A549 (cell line): ENCODE measurements around the gene MED13L. TPM values are rescaled to one million over a fixed set of nuclear protein-coding genes. Genes with fewer than 3 reads are reported as not detected.
A peak's percentile ranks its signal among the peaks of the same experiment; 100 is the strongest.

ENCODE experiments used
- ATAC-seq, 2 experiments: fragments of 200-7000 bp in 1 of 2; fragments of >200 bp in 1 of 2; cut with Nextera tagmentation in 1 of 2; cut with Tn5 transposase in 1 of 2; 3 replicates each; pipeline versions ENCODE4 v1.8.0 to v1.9.1; 2018 to 2020; ENCODE audit warnings: mild to moderate bottlenecking in 1 of 2, moderate library complexity in 1 of 2
- CTCF ChIA-PET: fragments of 300-600 bp; sonication (Branson Sonifier 250); formaldehyde crosslinking; extraction: SDS; loops from one replicate; lab custom pipeline; 2021; ENCODE audit warnings: antibody characterized with exemption, inconsistent platforms; lab: Yijun Ruan, JAX
- POLR2A ChIA-PET: fragments of 350-600 bp; formaldehyde crosslinking; extraction: SDS; loops from one replicate; lab custom pipeline; 2021; ENCODE audit warnings: antibody characterized with exemption, inconsistent platforms; lab: Yijun Ruan, JAX
- DNase-seq, 2 experiments: peaks; one replicate each; pipeline versions ENCODE4 v3.0.0 to v3.0.0-alpha.2; 2011 to 2016; ENCODE audit warnings: low read depth in 1 of 2, low spot score in 1 of 2
- FAIRE-seq: peaks from 2 replicates; lab custom pipeline; 2011; peaks lifted over from hg19 to GRCh38; lab: Jason Lieb, UNC
- H3K27ac ChIP-seq, 2 experiments: fragments of >200 bp; sonication (Bioruptor Twin); formaldehyde crosslinking; 3 replicates each; pipeline ENCODE4 v1.5.1; 2016 to 2017
- H3K4me1 ChIP-seq: fragments of >200 bp; sonication (Bioruptor Twin); formaldehyde crosslinking; 3 replicates; pipeline ENCODE4 v1.6.1; 2016
- H3K4me2 ChIP-seq: fragments of >200 bp; sonication (Bioruptor Twin); formaldehyde crosslinking; 3 replicates; pipeline ENCODE4 v1.6.1; 2016
- H3K4me3 ChIP-seq: fragments of >200 bp; sonication (Bioruptor Twin); formaldehyde crosslinking; 3 replicates; pipeline ENCODE4 v1.5.1; 2016
- H3K9me3 ChIP-seq: fragments of >200 bp; sonication (Bioruptor Twin); formaldehyde crosslinking; 3 replicates; pipeline ENCODE4 v1.6.1; 2016
- CBX8 ChIP-seq: fragments of 200-600 bp; sonication (generic); IDR thresholded peaks from 2 replicates; pipeline ENCODE4 v1.6.1; 2016
- CHD4 ChIP-seq: fragments of 200-600 bp; sonication (generic); IDR thresholded peaks from 2 replicates; pipeline ENCODE4 v1.6.1; 2016; ENCODE audit warnings: antibody characterized with exemption, mild to moderate bottlenecking, borderline replicate concordance
- EHMT2 ChIP-seq: fragments of 200-600 bp; sonication (generic); IDR thresholded peaks from 2 replicates; pipeline ENCODE4 v1.6.1; 2016; ENCODE audit warnings: antibody characterized with exemption, low read depth, mild to moderate bottlenecking, moderate library complexity
- EP300 ChIP-seq, 2 experiments: fragments of >200 bp; sonication (Bioruptor Twin); formaldehyde crosslinking; IDR thresholded peaks; 2 replicates in 1 of 2; 3 replicates in 1 of 2; pipeline ENCODE4 v1.6.1; 2016 to 2017
- FOSL2 ChIP-seq, 2 experiments: fragments of 450-650 bp in 1 of 2; fragments of >200 bp in 1 of 2; sonication (Bioruptor Twin) in 1 of 2; formaldehyde crosslinking; IDR thresholded peaks; 2 replicates each; pipeline versions ENCODE4 v1.5.0 to v1.6.1; 2016 to 2020; ENCODE audit warnings: mild to moderate bottlenecking in 1 of 2, moderate library complexity in 1 of 2
- FOXS1 ChIP-seq: fragments of 250-450 bp; sonication (Bioruptor Pico); IDR thresholded peaks from 2 replicates; pipeline ENCODE4 v1.5.0; 2020; ENCODE audit warnings: mild to moderate bottlenecking, moderate library complexity
- GATA3 ChIP-seq: IDR thresholded peaks from 2 replicates; pipeline ENCODE4 v1.6.1; 2012; ENCODE audit warnings: borderline replicate concordance
- HEYL ChIP-seq: fragments of 250-450 bp; sonication (Bioruptor Pico); IDR thresholded peaks from 2 replicates; pipeline ENCODE4 v1.8.0; 2021; ENCODE audit warnings: mild to moderate bottlenecking, moderate library complexity
- HOXB13 ChIP-seq: fragments of 250-450 bp; sonication (Bioruptor Pico); IDR thresholded peaks from 2 replicates; pipeline ENCODE4 v1.5.0; 2020; ENCODE audit warnings: low read depth, mild to moderate bottlenecking, moderate library complexity
- KDM5A ChIP-seq: fragments of 200-600 bp; sonication (generic); IDR thresholded peaks from 2 replicates; pipeline ENCODE4 v1.6.1; 2016; ENCODE audit warnings: antibody characterized with exemption, mild to moderate bottlenecking
- MAFK ChIP-seq: fragments of 450-650 bp; IDR thresholded peaks from 2 replicates; pipeline ENCODE4 v1.6.1; 2014; ENCODE audit not compliant: partially characterized antibody
- MAZ ChIP-seq: fragments of 150-350 bp; IDR thresholded peaks from 2 replicates; pipeline ENCODE4 v1.6.1; 2014; ENCODE audit warnings: antibody characterized with exemption, low read depth, low read length, borderline replicate concordance
- NFE2L2 ChIP-seq: fragments of 150-350 bp; conservative IDR thresholded peaks from 2 replicates; pipeline ENCODE4 v1.6.1; 2014; ENCODE audit warnings: low read length
- PHF8 ChIP-seq: fragments of 200-600 bp; sonication (generic); IDR thresholded peaks from 2 replicates; pipeline ENCODE4 v1.6.1; 2016; ENCODE audit warnings: low read depth, mild to moderate bottlenecking, antibody characterized with exemption, moderate library complexity, borderline replicate concordance
- RARB ChIP-seq: fragments of 250-450 bp; sonication (Bioruptor Pico); IDR thresholded peaks from 2 replicates; pipeline ENCODE4 v1.8.0; 2021; ENCODE audit warnings: mild to moderate bottlenecking, moderate library complexity
- RNF2 ChIP-seq: fragments of 200-600 bp; sonication (generic); IDR thresholded peaks from 2 replicates; pipeline ENCODE4 v1.6.1; 2016; ENCODE audit warnings: low read depth, mild to moderate bottlenecking, antibody characterized with exemption, moderate library complexity, borderline replicate concordance
- ZC3H11A ChIP-seq: fragments of 450-650 bp; IDR thresholded peaks from 2 replicates; pipeline ENCODE4 v1.6.1; 2014; ENCODE audit warnings: antibody characterized with exemption, mild to moderate bottlenecking
- ZSCAN20 ChIP-seq: fragments of 250-450 bp; sonication (Bioruptor Pico); IDR thresholded peaks from 2 replicates; pipeline ENCODE4 v1.8.0; 2022; ENCODE audit warnings: mild to moderate bottlenecking, moderate library complexity
- WGBS: methylation state at CpG from one replicate; pipeline ENCODE4 v1.1.6; 2017; ENCODE audit errors: missing lambda C conversion rate; 5-methylcytosine and 5-hydroxymethylcytosine counted together
- polyA plus RNA-seq, 4 experiments: library from polyadenylated mRNA; depleted of rRNA in 3 of 4; stranded (reverse); fragments of >200 nt; fragmentation: RNase III in 1 of 4; extraction: RNeasy Plus Mini Kit Qiagen cat#74134 plus additional on column Dnase treatment in 1 of 4; gene quantifications; 2 replicates in 3 of 4; 3 replicates in 1 of 4; pipeline ENCODE4 v1.2.3, GENCODE V29; 2011 to 2017
- TF ChIP-seq, protein P1 (sequence below): fragments of >200 bp; sonication (Bioruptor Twin); formaldehyde crosslinking; IDR thresholded peaks from 3 replicates; pipeline ENCODE4 v1.5.1; 2016
- TF ChIP-seq, protein P2 (sequence below): fragments of >200 bp; sonication (Bioruptor Twin); formaldehyde crosslinking; IDR thresholded peaks from 3 replicates; pipeline ENCODE4 v1.6.1; 2016
- TF ChIP-seq, protein P3 (sequence below): fragments of 250-450 bp; sonication (Bioruptor Pico); IDR thresholded peaks from 2 replicates; pipeline ENCODE4 v1.5.0; 2020; ENCODE audit warnings: low read depth, mild to moderate bottlenecking, moderate library complexity
- TF ChIP-seq, protein P4 (sequence below): fragments of 150-350 bp; IDR thresholded peaks from 2 replicates; pipeline ENCODE4 v1.6.1; 2014; ENCODE audit warnings: low read depth, mild to moderate bottlenecking, low read length

The MED13L gene
- polyA plus RNA-seq, 2 of the 4 experiments (the other 2 are of a cell fraction): 23.2 to 134 TPM

DNA sequence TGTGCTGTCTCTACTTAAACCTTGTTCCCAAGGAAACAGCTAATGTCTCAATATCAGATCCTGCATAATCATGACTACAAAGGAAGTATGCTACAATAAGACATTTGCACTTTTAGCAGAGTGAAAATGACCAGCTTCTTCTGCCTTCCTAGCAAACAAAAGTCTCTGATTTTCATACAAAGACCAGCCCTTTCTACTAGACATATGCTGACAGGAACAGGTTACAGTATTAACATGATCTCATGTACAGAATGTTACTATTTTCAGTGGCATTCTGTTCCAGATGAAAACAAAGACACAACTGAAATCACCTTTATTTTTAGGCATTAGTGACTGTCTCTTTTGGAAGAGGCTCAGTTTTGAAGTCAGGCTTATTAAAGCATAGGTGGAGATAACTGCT lies 228.6 kb downstream of the MED13L start:
- no peak overlapping the region for H3K4me2 ChIP-seq
- ATAC-seq (no peak), FAIRE-seq (peak; percentile 32), DNase-seq (no peak)
- H3K4me1 ChIP-seq: peaks cover 50% of the 10 kb centered on the region
- ChIA-PET CTCF (interaction anchor here (1.5 kb wide), 1 partner anchor 660 kb away, joined by 4 read pairs; no protein-coding TSS in a partner anchor), POLR2A (no interaction called here)
- H3K9me3 ChIP-seq: no peaks in the 10 kb centered on the region
- no peak overlapping the region for H3K27ac ChIP-seq
- H3K4me3 ChIP-seq: no peak overlapping the region
- TF ChIP-seq, protein P1, sequence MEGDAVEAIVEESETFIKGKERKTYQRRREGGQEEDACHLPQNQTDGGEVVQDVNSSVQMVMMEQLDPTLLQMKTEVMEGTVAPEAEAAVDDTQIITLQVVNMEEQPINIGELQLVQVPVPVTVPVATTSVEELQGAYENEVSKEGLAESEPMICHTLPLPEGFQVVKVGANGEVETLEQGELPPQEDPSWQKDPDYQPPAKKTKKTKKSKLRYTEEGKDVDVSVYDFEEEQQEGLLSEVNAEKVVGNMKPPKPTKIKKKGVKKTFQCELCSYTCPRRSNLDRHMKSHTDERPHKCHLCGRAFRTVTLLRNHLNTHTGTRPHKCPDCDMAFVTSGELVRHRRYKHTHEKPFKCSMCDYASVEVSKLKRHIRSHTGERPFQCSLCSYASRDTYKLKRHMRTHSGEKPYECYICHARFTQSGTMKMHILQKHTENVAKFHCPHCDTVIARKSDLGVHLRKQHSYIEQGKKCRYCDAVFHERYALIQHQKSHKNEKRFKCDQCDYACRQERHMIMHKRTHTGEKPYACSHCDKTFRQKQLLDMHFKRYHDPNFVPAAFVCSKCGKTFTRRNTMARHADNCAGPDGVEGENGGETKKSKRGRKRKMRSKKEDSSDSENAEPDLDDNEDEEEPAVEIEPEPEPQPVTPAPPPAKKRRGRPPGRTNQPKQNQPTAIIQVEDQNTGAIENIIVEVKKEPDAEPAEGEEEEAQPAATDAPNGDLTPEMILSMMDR: no peak
- TF ChIP-seq PHF8 (no peak), ZC3H11A (no peak), MAZ (no peak), CHD4 (no peak), NFE2L2 (no peak)
- TF ChIP-seq, all 56 proteins: peak for 0

DNA sequence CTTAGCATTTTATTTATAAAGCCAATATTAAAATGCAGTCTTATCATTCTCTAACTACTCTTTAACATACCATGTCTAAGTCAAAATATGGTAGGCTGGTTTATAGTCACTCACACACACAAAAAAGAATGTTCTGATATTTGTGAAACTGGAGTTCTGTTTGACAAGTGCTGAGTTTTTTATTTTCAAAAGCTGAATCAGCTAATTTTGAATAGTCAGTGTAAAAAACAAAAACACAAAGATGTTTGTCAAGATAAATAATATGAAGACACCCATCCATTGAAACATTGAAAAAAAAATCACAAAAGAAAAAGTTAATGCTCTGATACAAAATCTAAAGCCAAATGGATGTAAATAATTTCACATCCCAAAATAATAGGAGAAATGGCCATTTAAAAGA lies 231.5 kb downstream of the MED13L start:
- ChIA-PET POLR2A (no interaction called here), CTCF (no interaction called here)
- H3K4me3 ChIP-seq: no peak overlapping the region

DNA sequence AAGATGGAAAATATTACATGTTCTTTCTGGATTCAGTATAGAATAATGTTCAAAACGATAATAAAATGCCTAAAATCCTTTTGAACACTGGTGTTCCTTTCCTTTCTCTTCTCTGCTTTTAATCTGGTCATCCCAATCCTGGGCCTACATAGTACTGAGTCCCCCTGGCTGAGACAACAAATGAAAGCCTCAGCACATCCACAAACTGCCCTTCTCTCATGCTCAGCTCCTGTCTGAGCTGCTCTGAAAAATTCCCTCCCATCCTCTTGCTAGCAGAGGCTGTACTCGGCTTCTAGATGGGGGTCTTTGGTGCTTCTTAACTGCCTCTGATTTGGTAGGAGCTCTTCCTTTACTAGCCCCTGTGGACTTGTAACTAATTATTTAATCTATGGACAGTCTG lies 232.3 kb downstream of the MED13L start:
- H3K4me3 ChIP-seq: no peak overlapping the region
- no peak for DNase-seq
- WGBS: 83% methylated on average over 2 of the region's 2 CpGs
- CTCF ChIA-PET: interaction anchor here (2.2 kb wide), 1 partner anchor 10 kb away, joined by 7 read pairs; no protein-coding TSS in a partner anchor
- H3K4me1 ChIP-seq: peaks cover 17% of the 10 kb centered on the region; the same call in 2 of the 3 replicates
- no peak overlapping the region for H3K4me2 ChIP-seq
- TF ChIP-seq, protein P2, sequence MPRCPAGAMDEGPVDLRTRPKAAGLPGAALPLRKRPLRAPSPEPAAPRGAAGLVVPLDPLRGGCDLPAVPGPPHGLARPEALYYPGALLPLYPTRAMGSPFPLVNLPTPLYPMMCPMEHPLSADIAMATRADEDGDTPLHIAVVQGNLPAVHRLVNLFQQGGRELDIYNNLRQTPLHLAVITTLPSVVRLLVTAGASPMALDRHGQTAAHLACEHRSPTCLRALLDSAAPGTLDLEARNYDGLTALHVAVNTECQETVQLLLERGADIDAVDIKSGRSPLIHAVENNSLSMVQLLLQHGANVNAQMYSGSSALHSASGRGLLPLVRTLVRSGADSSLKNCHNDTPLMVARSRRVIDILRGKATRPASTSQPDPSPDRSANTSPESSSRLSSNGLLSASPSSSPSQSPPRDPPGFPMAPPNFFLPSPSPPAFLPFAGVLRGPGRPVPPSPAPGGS: no peak
- TF ChIP-seq ZC3H11A (no peak), FOXS1 (CRISPR knock-in tag) (no peak), GATA3 (no peak), RNF2 (no peak), CBX8 (no peak), RARB (CRISPR knock-in tag) (no peak), HEYL (no peak), FOSL2 (IDR thresholded peaks at IDR 0.05) (no peak), FOSL2 (CRISPR knock-in tag; IDR thresholded peaks at IDR 0.05) (no peak), KDM5A (no peak), EP300 (IDR thresholded peaks at IDR 0.05) (no peak), EHMT2 (no peak), HOXB13 (CRISPR knock-in tag) (no peak), MAZ (no peak)
- TF ChIP-seq, protein P3, sequence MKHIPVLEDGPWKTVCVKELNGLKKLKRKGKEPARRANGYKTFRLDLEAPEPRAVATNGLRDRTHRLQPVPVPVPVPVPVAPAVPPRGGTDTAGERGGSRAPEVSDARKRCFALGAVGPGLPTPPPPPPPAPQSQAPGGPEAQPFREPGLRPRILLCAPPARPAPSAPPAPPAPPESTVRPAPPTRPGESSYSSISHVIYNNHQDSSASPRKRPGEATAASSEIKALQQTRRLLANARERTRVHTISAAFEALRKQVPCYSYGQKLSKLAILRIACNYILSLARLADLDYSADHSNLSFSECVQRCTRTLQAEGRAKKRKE: no peak
- TF ChIP-seq, protein P4, sequence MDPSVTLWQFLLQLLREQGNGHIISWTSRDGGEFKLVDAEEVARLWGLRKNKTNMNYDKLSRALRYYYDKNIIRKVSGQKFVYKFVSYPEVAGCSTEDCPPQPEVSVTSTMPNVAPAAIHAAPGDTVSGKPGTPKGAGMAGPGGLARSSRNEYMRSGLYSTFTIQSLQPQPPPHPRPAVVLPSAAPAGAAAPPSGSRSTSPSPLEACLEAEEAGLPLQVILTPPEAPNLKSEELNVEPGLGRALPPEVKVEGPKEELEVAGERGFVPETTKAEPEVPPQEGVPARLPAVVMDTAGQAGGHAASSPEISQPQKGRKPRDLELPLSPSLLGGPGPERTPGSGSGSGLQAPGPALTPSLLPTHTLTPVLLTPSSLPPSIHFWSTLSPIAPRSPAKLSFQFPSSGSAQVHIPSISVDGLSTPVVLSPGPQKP: no peak
- TF ChIP-seq, all 56 proteins: peak for 0
- POLR2A ChIA-PET: no interaction called here
- Histone ChIP-seq H3K27ac (no peak overlapping the region), H3K9me3 (no peaks in the 10 kb centered on the region)
- FAIRE-seq: no peak
- ATAC-seq: peak in 1 of 2 experiments; percentile 52; a peak in 2 of 6 replicates

More for the DNA sequence above, 231.5 kb downstream of the MED13L start:
- H3K27ac ChIP-seq: no peak overlapping the region
- FAIRE-seq (no peak), DNase-seq (no peak), ATAC-seq (no peak)
- no peaks in the 10 kb centered on the region for H3K9me3 ChIP-seq
- TF ChIP-seq GATA3 (no peak), ZSCAN20 (CRISPR knock-in tag) (no peak), MAFK (peak; percentile 93)
- no peak overlapping the region for H3K4me2 ChIP-seq
- peaks cover 22% of the 10 kb centered on the region; the same call in 2 of the 3 replicates for H3K4me1 ChIP-seq
